Keratinocyte (primary cell): Measurements from ENCODE around the gene COL16A1. TPM values are rescaled to one million over a fixed set of nuclear protein-coding genes. Genes with fewer than 3 reads are reported as not detected.

ENCODE experiments used
- DNase-seq: peaks from one replicate; pipeline ENCODE4 v3.0.0-alpha.2; 2011; ENCODE audit warnings: low read depth, missing footprints, low spot score
- FAIRE-seq: peaks from 2 replicates; lab custom pipeline; 2011; peaks lifted over from hg19 to GRCh38; lab: Jason Lieb, UNC
- H2AFZ ChIP-seq: 2 replicates; pipeline ENCODE4 v1.6.0; 2012; ENCODE audit warnings: low read length, control low read depth, inconsistent platforms; ENCODE audit not compliant: control insufficient read depth
- H3K27ac ChIP-seq: 2 replicates; pipeline ENCODE4 v1.5.1; 2011; ENCODE audit warnings: low read length; ENCODE audit not compliant: control insufficient read depth, insufficient read depth
- H3K27me3 ChIP-seq: 3 replicates; pipeline ENCODE4 v1.6.0; 2011; ENCODE audit warnings: low read length; ENCODE audit not compliant: control insufficient read depth, insufficient read depth; ENCODE audit errors: extremely low read depth
- H3K36me3 ChIP-seq, 2 experiments: 2 replicates in 1 of 2; 3 replicates in 1 of 2; pipeline ENCODE4 v1.5.1; 2011; ENCODE audit warnings: low read length in 2 of 2, mild to moderate bottlenecking in 1 of 2; ENCODE audit not compliant: control insufficient read depth in 2 of 2, insufficient read depth in 2 of 2; ENCODE audit errors: extremely low read depth in 1 of 2
- H3K4me1 ChIP-seq: 3 replicates; pipeline ENCODE4 v1.5.1; 2011; ENCODE audit warnings: low read length; ENCODE audit not compliant: control insufficient read depth, insufficient read depth; ENCODE audit errors: extremely low read depth
- H3K4me2 ChIP-seq: 3 replicates; pipeline ENCODE4 v1.6.0; 2011; ENCODE audit warnings: low read depth, low read length; ENCODE audit not compliant: control insufficient read depth, insufficient read depth; ENCODE audit errors: extremely low read depth
- H3K4me3 ChIP-seq, 3 experiments: fragments of 200-600 bp in 1 of 3; sonication (generic) in 1 of 3; 2 replicates in 2 of 3; 3 replicates in 1 of 3; pipeline ENCODE4 v1.5.1; 2011 to 2016; ENCODE audit warnings: low read length in 3 of 3, mild to moderate bottlenecking in 3 of 3, control low read depth in 2 of 3, inconsistent platforms in 1 of 3, low read depth in 1 of 3, mixed read lengths in 1 of 3, mixed run types in 1 of 3, moderate library complexity in 1 of 3; ENCODE audit not compliant: control insufficient read depth in 2 of 3, insufficient read depth in 2 of 3; ENCODE audit errors: extremely low read depth in 1 of 3
- H3K79me2 ChIP-seq: 2 replicates; pipeline ENCODE4 v1.6.0; 2012; ENCODE audit warnings: low read length; ENCODE audit not compliant: control insufficient read depth, insufficient read depth
- H3K9ac ChIP-seq: 3 replicates; pipeline ENCODE4 v1.6.0; 2011; ENCODE audit warnings: low read length; ENCODE audit not compliant: control insufficient read depth, insufficient read depth; ENCODE audit errors: extremely low read depth
- H3K9me1 ChIP-seq: 3 replicates; pipeline ENCODE4 v1.6.0; 2011; ENCODE audit warnings: low read length; ENCODE audit not compliant: control insufficient read depth, insufficient read depth; ENCODE audit errors: extremely low read depth
- H3K9me3 ChIP-seq: 2 replicates; pipeline ENCODE4 v1.5.1; 2012; ENCODE audit warnings: low read depth, low read length; ENCODE audit not compliant: control insufficient read depth
- H4K20me1 ChIP-seq: 3 replicates; pipeline ENCODE4 v1.6.0; 2011; ENCODE audit warnings: low read length; ENCODE audit not compliant: control insufficient read depth, insufficient read depth; ENCODE audit errors: extremely low read depth
- EZH2 ChIP-seq: IDR thresholded peaks from one replicate; pipeline ENCODE4 v1.6.1; 2012; ENCODE audit warnings: inconsistent platforms, mild to moderate bottlenecking, low read length, moderate library complexity
- dilution Hi-C: fragments of 300-500 bp; cut with MboI; formaldehyde crosslinking; loops from one replicate; pipeline ENCODE4 v1.7.0; 2020; ENCODE audit warnings: low sequenced_read_pairs; ENCODE audit not compliant: extremely low pct_ligation_motif_present
- polyA plus RNA-seq, 5 experiments: library from polyadenylated mRNA; depleted of rRNA in 3 of 5; stranded (reverse) in 3 of 5; stranded (forward) in 1 of 5; unstranded in 1 of 5; fragments of >200 nt; gene quantifications; 1 replicate in 1 of 5; 2 replicates in 3 of 5; 3 replicates in 1 of 5; pipeline versions ENCODE4 v1.2.1 to v1.2.3, GENCODE V29; 2011 to 2012; ENCODE audit warnings: missing spikeins in 2 of 5, low read depth in 1 of 5, low replicate concordance in 1 of 5
- TF ChIP-seq, protein P1 (sequence below), 3 experiments: IDR thresholded peaks in 1 of 3; conservative IDR thresholded peaks in 1 of 3; optimal IDR thresholded peaks in 1 of 3; 2 replicates in 2 of 3; 3 replicates in 1 of 3; pipeline versions ENCODE3 to v1.5.1; 2011; ENCODE audit warnings: low read length in 3 of 3, mild to moderate bottlenecking in 3 of 3, moderate library complexity in 2 of 3, control low read depth in 1 of 3, inconsistent platforms in 1 of 3; ENCODE audit not compliant: insufficient read depth in 2 of 3; ENCODE audit errors: extremely low read depth in 1 of 3

Gene COL16A1
- polyA plus RNA-seq, 1 donor (not counting 4 experiments of a cell fraction or from before 2014, with no cell fraction given) = 43.4 TPM

DNA sequence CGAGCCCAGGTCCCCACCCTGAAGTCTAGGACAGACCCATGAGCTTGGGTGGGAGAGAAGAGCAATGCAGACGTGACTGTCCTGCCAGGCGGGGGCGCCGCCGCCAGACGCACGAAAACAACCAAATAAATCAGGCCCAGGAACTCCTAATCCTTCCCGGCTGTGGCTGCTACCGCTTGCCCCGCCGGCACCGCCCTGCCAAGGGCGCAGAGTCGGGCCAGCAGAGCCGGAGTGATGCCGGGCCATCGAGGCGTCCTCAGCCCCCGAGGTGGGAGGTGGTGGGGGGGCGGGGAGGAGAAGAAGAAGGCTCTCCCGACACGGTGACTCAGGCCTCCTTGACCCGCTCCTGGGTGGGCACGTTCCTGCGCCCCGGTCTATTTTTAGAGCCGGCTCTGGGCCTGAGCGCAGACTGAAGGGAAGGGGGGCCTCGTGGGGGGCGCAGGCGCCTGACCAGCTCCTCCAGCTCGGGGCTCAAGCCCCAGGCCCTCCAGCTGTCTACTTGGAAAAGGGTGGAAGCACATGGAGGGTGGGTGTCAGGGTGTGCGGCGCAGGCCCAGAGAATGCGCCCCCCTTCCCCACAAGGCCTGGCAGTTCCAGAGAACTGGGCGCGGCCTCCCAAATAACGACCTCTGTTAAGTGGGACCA is 10.7 kb upstream of the COL16A1 start:
- no peak for FAIRE-seq
- peak overlapping the region; percentile 20 for H3K4me2 ChIP-seq
- TF ChIP-seq EZH2 = no peak
- TF ChIP-seq, protein P1, sequence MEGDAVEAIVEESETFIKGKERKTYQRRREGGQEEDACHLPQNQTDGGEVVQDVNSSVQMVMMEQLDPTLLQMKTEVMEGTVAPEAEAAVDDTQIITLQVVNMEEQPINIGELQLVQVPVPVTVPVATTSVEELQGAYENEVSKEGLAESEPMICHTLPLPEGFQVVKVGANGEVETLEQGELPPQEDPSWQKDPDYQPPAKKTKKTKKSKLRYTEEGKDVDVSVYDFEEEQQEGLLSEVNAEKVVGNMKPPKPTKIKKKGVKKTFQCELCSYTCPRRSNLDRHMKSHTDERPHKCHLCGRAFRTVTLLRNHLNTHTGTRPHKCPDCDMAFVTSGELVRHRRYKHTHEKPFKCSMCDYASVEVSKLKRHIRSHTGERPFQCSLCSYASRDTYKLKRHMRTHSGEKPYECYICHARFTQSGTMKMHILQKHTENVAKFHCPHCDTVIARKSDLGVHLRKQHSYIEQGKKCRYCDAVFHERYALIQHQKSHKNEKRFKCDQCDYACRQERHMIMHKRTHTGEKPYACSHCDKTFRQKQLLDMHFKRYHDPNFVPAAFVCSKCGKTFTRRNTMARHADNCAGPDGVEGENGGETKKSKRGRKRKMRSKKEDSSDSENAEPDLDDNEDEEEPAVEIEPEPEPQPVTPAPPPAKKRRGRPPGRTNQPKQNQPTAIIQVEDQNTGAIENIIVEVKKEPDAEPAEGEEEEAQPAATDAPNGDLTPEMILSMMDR (optimal IDR thresholded peaks at IDR 0.05 in 1 of 3, IDR thresholded peaks at IDR 0.05 in 1 of 3, conservative IDR thresholded peaks at IDR 0.05 in 1 of 3; ENCODE audit: extremely low read depth in 1 of 3, insufficient read depth in 2 of 3, low read length in 3 of 3) = peak; percentile 38 to 85 (median 51)

DNA sequence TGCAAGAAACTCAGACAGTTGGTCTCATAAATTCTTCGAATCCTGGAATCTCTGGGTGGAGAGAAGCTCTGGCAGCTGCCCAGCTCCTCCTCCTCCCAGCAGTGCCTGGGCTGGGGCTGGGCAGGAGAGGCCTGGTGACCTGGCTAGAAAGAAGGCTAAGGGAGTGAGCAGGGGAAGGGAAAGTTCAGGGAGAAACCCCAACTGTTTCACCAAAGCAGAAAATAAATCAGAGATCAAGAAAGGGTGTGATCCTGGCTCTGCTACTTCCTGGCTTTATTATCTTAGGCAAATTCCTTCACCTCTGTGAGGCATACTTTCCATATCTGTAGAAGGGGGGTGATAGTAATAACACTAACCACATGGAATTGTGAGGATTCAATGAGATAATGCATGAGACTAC is 8.8 kb upstream of the COL16A1 start:
- Histone ChIP-seq H3K9me3 (no peaks in the 10 kb centered on the region), H3K4me3 (no peak overlapping the region), H3K4me2 (peak overlapping the region; percentile 22), H3K79me2 (no peaks in the 10 kb centered on the region), H3K9ac (peak overlapping the region; percentile 16), H3K36me3 (no peaks in the 10 kb centered on the region), H2AFZ (peak overlapping the region; percentile 51), H3K4me1 (peaks cover 30% of the 10 kb centered on the region), H3K9me1 (peaks cover under 1% of the 10 kb centered on the region), H3K27ac (no peak overlapping the region), H3K27me3 (no peaks in the 10 kb centered on the region), H4K20me1 (no peaks in the 10 kb centered on the region)
- dilution Hi-C loops = no loop called here
- TF ChIP-seq EZH2 = no peak
- TF ChIP-seq, protein P1 (optimal IDR thresholded peaks at IDR 0.05 in 1 of 3, IDR thresholded peaks at IDR 0.05 in 1 of 3, conservative IDR thresholded peaks at IDR 0.05 in 1 of 3; ENCODE audit: extremely low read depth in 1 of 3, insufficient read depth in 2 of 3, low read length in 3 of 3) = no peak
- FAIRE-seq (no peak), DNase-seq (no peak)

More for the DNA sequence above, 10.7 kb upstream of the COL16A1 start:
- Histone ChIP-seq H3K9ac (no peak overlapping the region), H3K79me2 (no peaks in the 10 kb centered on the region), H3K36me3 (no peaks in the 10 kb centered on the region), H3K27me3 (no peaks in the 10 kb centered on the region), H3K27ac (no peak overlapping the region), H3K9me1 (peaks cover 4% of the 10 kb centered on the region), H3K9me3 (no peaks in the 10 kb centered on the region), H3K4me3 (no peak overlapping the region), H2AFZ (peak overlapping the region; percentile 10), H3K4me1 (peaks cover 48% of the 10 kb centered on the region), H4K20me1 (no peaks in the 10 kb centered on the region)
- dilution Hi-C loops = no loop called here
- DNase-seq = peak; percentile 40
